Stimulated activated CD8-positive, alpha-beta memory T cell treated with anti-CD3 and anti-CD28 coated beads, Interleukin-12 subunit alpha, Interleukin-12 subunit beta, amount 100 ng/mL, for 24 hours (primary cell): ENCODE measurements around the gene TNFRSF8.
A peak's percentile ranks its signal among the peaks of the same experiment; 100 is the strongest.

ENCODE experiments used
- DNase-seq: peaks from one replicate; pipeline ENCODE4 v3.0.0-alpha.2; 2020; ENCODE audit errors: extremely low read depth

Gene TNFRSF8

DNA sequence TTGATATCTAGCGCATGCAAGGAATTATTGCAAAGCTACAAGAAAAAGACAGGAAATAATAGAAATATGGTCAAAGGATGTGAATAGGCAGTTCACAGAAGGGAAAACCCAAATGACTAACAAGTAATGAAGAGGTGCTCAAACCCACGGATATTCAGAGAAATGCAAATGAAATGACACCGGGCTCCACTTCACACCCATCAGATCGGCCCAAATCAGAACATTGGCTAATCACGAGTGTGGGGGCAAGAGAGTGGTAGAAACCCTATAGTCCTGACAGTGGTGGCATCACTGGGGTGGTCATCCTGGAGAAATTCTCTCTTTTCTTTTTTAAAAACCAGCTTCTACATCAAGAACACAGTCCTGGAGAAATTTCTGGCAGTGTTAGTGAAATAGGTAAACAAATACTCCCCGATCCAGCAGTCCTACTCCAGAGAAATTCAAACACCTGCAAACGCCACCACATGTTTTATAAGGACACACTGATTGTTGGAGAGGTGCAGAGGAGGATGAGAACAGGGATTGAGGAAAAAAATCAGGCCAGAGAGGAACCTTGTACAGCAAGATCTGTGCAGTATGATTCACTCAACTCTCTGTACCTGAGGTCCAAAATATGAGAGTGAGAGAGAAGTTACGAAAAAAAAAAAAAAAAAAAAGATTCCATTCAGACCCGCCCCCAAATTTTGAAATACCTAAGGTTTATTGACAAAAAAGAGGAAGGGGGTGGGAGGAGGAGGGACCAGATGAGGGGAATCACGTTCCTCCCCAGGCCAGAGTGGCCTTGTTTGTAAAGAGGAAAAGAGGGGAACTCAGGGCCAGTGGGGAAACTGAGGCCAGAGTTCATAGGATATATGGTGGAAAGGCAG lies 94.5 kb downstream of the TNFRSF8 start:
- no peak for DNase-seq

DNA sequence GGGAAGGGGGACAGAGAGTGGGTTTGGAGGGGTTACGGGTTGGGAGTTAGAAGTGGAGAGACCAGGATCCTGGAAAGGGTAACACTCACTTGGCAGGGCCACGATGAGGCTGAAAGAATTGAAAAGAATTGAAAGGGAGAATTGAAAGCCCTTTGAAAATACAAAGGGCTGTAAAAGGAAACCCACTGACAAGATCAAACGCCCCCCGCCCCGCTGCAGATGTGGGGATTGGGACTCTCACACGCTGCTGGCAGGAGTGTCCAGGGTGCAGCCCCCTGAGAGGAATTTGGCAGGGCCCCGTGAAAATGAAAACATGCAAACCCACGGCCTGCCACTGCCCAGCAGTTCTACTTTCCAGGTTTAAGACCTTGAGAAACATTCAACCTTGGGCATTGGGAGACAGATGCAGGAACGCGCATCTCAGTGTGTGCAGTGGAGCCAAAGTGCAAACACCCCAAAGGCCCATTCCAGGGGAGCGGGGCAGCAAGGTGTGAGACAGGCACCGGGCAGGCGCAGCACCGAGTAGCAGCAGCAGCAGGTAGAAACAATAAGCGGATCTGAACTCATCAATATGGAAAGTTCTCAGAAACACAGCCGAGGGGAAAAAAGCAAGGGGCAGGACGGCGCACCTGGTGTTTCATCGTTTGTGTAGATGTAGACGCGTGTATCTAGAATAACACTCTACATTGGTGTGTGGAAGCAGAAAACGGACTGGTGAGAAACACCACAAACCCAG lies 95.4 kb downstream of the TNFRSF8 start:
- DNase-seq = no peak

DNA sequence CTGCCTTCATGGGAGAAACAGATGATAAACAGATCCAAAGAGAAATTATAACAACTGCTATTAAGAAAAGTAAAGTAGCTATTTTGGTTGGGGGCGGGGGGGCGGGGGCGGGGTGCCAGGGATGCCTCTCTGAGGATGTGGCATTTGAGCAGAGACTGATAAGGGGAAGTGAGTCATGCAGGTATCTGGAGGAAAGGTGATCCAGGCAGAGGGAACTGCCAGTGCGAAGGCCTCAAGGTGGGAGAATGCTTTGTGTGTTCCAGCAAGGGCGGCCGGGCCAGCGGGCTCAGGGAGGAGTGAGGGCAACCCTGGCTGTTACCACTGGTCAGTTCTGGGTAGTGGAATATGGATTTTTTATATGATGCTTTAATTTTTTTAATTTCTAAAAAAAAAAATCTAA lies 96.7 kb downstream of the TNFRSF8 start:
- no peak for DNase-seq

DNA sequence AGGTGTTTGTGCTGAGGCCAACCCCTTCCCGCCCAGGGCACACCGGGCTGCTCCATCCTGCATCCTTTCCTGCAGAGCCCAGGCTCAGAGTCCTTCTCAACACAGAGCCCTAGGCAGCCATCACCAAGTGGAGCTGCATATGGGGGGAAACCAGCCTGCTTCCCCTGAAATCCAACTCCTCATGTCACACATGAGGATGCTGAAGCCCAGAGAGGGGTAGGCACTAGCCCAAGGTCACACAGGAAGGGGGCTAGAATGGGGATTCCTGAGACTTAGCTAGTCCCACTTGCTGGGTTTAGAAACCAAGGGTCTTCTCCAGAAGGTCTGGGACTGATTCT lies 98.2 kb downstream of the TNFRSF8 start:
- no peak for DNase-seq

DNA sequence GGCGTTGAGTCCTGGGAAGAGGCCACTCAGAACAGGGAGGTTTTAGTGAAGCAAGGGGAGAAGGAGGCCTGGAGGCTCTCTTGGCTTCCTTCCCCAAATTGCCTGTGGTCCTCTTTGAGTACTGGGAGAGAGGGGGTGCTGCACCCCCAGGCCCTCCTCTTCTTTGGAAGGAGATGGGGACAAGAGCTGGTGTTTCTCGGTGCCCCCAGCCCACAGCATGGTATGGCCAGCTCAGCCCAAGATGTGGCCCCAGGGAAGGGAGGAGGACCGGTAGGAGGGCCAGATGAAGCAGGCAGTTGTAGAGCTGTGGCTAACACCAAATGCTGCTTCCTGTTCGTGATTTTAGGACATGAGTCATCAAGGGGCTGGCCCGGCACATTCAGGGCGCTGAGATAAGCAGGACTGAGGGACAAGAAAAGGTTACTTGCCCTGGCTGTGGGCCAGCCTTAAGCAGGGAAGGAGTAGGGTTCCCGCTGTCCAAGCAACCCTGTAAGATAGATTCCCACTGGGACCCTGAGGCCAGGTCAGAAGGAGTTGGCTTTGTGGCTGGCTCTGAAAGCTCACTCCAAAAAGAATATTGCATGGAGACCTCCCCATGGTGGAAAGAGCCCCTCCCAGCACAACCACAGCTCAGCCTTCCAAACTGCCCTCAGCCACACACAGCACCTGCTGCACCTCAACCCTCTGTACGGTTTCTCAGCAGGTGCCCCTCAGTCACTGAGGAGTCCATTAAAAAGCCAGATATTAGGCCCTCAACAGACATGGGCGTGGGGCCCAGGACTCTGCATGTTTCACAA lies 98.8 kb downstream of the TNFRSF8 start:
- peak; percentile 52 for DNase-seq

DNA sequence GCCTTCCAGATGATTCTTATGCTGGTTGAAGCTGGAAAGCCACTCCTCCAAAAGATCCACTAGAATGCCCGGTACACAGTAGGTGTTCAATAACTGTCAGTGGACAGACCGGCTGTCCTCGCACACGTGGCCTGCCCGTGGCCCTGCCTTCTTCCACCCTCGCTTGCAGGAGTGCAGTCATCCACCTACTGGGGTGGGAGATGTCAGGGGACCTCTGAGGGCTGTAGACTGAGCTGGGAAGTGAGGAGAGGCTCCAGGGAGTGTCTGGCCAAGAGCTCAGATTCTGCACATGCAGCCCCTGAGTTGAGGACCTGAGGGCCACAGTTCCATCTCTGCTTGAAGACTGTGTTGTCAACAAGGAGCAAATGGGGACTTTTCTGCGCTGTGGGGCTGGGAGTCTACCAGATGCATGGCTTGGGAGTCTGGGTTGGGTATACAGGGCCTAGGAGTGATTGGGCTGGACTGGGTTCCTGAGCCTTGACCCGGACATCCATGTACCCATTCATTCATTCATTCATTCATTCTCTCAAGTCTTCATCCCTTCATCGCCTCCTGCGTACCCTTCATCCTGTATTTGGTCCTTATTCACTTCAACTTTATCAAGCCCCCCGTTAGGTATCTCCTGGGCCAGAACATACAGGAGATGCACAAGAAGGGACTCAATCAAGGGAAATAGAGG lies 99.5 kb downstream of the TNFRSF8 start:
- no peak for DNase-seq

DNA sequence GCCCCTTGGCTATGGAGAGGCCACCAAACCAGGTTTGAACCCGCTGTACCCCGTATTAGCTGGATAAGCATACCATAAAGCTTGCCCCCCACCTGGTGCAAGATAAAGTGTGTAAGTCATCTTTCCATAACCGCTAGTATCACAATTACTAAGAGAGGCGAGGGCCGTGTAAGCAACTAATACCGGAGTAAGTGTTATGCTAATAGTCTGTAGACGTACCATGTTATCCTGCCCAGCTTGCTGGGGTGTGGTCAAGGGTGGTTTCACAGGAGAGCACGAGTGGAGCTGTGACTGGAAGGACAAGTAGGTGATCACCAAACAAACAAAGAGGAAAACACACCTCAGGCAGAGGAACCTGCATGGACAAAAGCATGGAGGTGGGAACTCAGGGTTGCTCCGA lies 100.1 kb downstream of the TNFRSF8 start:
- DNase-seq = no peak

DNA sequence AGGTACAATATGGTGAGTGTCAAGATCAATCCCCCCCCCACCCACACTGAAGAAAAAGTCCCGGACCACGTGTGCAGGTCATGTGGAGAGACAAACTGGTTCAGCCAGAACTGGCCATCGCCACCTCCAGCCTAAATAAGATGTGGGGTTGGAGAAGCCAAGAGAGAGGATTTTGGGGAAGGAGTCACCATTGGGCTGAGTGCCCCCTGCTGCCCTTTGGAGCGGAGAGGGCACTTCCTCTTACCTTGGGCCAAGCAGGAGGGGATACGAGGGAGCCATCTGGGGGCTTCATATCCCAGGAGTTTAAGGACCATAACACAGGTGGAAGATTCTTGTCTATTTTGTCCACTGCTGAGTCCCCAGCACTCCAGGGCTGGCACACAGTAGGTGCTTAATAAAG lies 101.1 kb downstream of the TNFRSF8 start:
- no peak for DNase-seq

DNA sequence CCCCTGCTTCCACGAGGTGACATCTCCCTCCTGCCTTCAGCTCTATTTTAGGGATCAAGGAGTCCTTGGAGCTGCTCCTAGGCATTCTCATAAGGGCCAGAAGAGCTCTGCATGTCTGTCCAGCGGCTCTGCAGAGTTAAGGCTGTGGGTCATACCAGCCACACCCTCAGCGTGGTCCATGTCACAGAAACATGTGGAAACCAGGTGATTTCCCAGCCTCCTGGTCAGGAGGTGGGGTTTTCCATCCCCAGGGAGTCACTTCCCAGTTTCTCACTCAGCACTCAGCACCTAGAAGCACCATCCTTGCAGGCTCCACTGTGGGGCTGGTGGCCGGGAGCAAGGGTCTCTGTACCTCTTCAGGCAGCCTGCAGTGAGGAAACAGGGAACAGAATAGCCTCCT lies 102.2 kb downstream of the TNFRSF8 start:
- DNase-seq = no peak

DNA sequence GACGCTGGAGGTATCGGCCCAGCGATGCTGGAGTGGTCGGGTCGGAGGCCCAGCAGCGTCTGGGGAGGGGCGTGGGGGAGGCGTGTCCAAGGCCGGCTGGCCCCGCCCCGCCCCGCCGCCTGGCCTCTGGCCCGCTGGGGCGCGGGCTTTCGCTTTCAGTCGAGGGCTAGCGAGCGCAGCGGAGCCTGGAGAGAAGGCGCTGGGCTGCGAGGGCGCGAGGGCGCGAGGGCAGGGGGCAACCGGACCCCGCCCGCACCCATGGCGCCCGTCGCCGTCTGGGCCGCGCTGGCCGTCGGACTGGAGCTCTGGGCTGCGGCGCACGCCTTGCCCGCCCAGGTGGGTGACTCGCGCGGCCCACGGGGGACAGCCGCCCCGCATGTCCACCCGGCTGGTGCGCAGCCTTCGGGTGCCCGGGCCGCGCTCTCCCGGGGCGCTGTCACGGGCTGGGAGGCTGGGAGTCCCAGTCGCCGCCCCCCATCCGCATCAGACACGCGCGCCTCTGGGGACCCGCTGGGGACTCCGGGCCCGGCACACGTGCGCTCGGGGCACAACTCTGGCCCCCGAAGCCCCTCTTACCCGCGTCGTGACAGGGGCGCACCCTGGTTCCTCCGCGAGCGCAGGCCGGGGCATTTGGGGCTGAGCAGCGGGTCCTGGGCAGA lies 103.9 kb downstream of the TNFRSF8 start, which contains the start of gene TNFRSF1B:
TNFRSF1B (plus strand) TSS at position 158 of the 659 bp plus-strand sequence; CDS start at position 259, 101 bp downstream.
- DNase-seq = no peak

DNA sequence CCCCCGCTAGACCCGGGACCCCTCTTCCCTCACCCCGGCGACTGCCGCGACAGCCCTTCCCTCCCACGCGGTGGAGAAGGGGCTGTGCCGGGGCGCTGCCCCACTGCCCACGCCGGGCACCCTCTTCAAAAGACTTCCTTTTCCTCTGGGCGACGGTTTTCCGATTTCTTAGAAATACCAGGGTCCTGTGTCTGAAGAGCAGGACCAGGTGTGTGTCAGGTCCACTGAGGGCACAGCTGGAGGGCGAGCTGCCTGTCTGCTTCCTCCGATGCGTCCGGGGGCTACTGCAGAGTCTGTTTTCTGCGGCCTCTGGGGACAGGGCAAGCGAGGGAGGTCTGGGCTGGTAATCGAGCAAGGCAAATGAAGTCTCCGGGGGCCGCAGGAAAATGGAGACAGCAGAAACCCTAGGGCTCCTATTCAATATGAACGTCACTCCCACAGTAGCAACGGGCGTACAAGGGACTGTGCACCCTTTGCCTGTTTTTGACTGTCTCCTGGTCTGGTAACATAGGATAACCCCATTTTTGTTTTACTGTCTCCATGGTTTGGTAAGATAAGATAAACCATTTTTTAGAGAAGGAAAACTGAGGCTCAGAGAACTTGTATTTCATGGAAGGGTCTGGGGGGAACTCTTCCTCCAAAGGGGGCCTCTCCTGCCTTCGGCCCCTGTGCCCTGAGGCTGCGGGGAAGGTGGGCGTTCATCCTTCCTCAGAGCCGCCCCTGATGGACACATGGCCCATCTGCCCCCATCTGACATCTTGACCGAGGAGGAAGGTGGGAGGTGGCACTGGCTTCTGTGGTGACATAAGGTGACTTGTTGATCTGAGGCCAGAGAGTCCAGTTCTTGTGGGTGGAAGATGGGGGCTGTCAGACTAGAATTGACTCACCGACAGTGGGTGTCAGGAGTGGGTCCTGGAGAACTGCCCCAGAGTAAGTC lies 104.7 kb downstream of the TNFRSF8 start:
- no peak for DNase-seq

DNA sequence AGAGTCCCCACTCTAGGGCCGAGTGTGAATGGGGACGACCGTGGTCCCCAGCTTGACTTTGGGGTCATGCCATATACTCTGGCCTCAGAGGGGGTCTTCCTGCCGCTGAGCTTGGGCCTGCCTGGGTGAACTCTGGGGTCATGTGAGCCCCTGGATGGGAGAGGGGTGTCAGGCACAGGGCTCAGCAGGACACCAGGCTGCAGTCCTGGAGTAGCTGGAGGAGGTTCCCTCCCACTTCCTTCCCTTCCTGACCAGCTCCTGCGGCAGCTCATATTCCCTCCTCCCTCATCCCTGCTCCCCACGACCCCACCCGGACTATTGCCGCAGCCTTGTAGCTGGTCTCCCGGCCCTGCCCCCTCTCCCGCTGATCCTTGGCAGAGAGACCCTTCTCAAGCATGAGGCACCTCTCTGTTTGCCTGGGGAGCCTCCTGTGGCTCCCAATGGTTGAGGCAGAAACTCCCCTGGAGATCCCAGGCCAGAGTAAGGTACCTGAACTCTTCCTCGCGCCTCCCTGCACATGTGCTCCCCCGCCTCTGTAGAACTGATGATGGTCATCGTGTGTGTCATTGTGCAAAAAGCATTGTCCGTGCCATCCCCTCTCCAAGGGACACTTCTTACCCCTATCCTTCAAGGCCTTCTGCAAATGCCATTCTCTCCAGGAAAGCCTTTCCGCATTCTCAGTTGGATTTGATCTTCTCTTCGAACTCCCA lies 105.5 kb downstream of the TNFRSF8 start:
- no peak for DNase-seq

DNA sequence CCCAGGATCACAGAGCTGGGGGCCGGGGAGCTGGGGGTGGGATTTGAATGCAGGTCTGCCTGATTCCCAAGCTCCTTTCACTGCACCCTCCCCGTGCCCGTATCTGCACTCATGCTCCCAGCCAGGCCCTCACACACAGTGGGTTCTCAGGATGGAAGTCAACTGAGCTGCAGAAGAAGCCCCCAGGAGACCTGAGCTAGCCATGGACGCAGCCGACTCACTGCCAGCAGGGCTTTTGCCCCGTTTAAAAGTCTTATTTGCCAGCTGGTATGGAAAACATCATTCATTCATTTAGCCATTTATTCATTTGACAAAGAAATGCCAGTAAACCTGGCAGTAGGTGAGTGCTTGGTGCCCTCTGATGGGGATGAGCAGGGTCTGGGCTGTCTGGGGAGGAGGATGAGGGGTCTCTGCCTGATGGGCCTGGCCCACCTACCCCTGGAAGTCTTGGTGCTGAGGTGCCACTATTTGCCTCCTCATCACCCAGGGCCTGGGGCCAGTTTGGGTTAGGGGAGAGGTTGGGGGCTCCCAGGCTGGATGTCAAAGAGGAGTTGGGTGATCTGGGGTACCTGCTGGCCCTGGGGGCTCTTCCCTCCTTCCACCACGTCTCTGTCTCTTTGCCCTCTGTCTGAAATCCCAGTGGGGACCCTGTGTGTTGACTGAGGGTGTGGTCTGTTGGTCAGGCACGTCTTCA lies 106.5 kb downstream of the TNFRSF8 start:
- DNase-seq = no peak

DNA sequence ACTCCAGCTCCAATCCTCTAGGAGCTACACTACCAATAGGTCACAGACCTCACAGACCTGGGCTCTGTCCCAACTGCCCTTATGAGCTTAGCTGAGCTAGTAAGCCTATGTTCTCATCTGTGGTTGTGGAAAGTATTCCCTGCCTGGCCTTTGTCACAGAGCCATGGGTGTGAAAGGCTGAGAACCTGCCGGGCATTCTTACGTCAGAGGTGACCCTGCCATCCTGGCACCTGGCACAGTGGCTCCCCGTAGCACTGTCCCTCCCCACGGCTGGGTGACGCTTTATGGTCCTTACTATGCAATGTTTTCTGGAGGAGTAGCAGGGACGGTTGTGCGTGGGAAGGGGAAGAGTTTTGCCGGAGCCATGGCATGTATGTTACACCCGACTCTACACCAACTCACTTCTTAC lies 107.2 kb downstream of the TNFRSF8 start:
- no peak for DNase-seq

DNA sequence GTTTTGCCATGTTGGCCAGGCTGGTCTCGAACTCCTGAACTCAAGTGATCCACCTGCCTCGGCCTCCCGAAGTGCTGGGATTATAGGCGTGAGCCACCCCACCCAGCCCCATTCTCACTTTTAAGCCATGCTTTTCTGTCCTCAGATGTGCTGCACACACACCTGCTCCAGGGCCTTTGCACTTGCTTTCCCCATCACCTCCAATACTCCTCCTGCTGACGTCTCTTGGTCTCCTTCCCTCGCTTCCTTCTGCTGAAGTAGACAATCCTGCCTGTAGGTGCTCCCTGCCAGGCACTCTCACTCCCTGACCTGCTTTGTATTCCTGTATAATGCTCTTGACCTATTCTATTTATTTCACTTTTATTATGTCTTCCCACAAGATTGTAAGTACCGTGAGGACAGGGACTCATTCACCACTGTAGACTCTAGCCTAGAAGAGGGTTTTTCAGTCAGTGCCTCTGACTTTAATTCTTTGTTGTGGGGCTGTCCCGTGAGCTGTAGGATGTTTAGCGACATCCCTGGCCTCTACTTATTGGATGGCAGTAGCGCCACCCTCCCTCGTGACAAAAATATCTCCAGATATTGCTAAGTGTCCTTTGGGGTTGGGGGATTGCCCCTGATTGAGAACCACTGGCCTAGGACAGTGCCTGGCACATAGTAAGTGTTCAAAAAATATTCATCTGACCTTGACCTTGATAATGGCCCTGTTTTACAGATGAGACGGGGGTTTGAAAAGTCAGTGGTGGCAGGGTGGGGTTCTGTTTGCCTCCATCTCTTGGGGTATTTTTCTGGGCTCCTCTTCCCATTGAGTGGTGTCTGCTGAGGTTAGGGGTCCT lies 108.3 kb downstream of the TNFRSF8 start:
- no peak for DNase-seq

DNA sequence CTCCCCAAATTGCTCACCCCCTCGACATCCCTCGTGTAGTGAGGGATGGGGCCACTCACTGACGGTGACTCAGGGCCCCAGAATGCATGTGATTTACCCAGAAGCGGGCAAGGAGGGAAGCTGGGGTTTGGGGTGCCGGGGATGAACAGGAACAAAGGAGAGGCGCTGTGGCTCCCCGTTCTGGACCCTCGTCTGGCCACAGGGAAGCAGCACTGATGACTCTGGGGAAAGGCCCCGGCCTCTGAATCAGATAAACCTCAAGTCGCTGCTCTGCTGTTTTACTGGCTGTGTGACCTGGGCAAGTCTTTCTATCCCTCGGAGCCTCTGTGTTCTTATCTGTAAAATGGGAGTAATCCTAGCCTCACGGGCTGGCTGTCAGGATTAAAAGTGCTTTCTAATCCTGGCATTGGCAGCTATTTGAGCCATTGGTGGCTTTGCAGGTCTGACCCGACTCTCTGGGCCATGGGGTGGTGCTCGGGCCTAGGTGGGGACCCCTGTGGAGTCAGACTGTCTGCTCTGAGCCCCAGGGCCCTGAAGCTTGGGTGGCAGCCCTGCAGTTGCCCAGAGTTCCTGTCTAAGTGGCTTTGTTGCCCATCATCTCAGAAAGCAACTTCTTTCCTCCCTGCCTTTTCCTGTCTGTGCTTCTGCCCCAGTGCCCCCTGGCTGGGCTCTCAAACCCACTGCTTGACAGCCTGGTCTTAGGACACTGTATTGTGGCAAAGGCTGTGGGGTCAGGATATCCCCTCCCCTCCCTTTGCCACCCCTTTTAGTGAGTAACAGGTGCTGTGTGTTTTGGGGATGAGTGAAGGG lies 109.1 kb downstream of the TNFRSF8 start:
- DNase-seq = no peak

DNA sequence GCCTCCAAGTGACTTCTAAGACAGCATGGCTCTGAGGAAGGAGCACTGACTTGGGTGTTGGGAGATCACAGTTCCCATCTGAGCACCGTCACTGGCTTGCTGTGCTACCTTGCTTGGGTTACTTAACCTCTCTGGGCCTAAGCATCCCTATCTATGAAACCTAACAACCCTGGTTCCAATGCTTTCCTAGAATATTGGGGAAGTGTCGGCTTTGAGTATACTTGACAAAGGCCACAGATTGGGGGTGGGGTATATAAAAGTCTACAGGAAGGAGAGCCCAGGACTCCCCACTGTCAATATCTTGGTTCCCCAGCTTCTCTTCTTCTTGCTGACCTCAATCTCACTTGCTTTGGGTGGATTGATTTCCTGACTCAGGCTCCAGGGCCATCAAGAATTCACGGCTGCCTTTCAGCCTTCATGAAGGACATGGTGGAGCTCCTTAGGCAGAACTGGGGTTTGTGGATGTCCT lies 110.0 kb downstream of the TNFRSF8 start:
- no peak for DNase-seq
